ENCODE measurements around the gene DNAJC2.

The DNAJC2 gene

DNA sequence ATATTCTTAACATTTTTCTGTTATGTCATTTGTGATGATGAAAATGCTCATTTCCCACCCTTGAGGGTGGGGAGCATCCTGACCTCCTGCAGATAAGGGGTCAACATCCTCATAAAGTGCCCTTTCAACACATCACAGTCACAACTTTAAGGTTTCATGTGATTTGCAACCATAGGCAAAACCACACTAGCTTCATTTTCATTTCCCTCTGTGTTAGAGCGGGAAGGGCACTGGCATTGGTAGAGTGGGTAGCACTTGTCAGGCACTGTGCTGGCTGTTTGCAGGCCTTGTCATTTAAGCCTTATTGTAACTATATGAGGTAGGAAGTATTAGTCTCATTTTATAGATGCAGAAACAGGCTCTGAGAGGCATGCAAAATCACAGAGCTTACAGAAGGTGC is 42.7 kb upstream of the DNAJC2 start:
- TF ChIP-seq, protein P1, sequence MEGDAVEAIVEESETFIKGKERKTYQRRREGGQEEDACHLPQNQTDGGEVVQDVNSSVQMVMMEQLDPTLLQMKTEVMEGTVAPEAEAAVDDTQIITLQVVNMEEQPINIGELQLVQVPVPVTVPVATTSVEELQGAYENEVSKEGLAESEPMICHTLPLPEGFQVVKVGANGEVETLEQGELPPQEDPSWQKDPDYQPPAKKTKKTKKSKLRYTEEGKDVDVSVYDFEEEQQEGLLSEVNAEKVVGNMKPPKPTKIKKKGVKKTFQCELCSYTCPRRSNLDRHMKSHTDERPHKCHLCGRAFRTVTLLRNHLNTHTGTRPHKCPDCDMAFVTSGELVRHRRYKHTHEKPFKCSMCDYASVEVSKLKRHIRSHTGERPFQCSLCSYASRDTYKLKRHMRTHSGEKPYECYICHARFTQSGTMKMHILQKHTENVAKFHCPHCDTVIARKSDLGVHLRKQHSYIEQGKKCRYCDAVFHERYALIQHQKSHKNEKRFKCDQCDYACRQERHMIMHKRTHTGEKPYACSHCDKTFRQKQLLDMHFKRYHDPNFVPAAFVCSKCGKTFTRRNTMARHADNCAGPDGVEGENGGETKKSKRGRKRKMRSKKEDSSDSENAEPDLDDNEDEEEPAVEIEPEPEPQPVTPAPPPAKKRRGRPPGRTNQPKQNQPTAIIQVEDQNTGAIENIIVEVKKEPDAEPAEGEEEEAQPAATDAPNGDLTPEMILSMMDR (IDR thresholded peaks at IDR 0.05) = no peak
- no peaks in the 10 kb centered on the region for H3K4me1 Mint-ChIP-seq
- no peaks in the 10 kb centered on the region for H3K9me3 Mint-ChIP-seq
- H3K36me3 Mint-ChIP-seq (ENCODE audit: low read depth) = no peaks in the 10 kb centered on the region
- no peak overlapping the region for H3K27ac Mint-ChIP-seq
- H3K4me3 Mint-ChIP-seq = no peak overlapping the region
- peaks cover 32% of the 10 kb centered on the region for H3K27me3 Mint-ChIP-seq (ENCODE audit: low read depth, poor library complexity)
- no peak for DNase-seq

DNA sequence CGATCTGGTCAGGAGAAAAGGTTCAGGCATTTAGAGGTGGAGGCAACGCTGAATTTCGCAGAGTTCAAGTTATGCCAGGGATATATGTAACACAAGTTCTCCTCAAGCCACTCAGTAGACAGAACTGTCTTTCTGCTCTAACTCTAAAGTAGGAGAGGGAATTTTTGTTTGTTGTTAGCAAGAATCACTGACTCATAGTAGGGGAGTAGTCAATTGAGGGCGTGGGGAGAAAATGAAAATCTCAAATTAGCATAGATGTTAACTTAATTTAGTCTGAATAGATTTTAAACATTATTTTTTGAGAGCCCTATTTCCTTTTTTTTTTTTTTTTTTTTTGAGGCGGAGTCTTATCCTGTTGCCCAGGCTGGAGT is 37.5 kb upstream of the DNAJC2 start:
- TF ChIP-seq, protein P1 (IDR thresholded peaks at IDR 0.05) = no peak
- Mint-ChIP-seq H3K4me3 (no peak overlapping the region), H3K4me1 (no peaks in the 10 kb centered on the region)

DNA sequence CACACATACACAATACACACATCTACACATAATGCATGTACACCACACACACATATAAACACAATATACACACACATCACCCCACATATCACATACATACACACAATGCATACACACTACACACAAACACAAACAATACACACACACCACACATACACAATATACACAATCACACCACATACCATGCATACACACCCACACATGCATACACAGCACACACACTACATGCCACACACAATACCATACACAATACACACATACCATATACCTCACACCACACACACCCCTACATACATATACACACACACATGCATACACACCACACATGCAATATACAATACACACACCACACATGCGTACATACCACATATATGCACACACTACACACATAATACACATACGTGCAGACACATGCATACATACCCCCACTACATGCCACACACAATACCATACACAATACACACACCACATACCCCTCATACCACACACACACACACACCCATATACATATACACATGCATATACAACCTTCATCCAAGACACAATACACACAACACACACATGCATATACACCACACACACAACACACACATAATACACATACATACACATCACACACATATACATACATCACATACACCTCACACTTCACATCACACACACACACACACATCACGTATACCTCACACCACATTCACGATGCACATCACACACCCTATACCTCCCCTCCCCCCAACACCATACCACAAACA is 36.9 kb upstream of the DNAJC2 start:
- DNase-seq = no peak
- Mint-ChIP-seq H3K4me3 (no peak overlapping the region), H3K9me3 (no peaks in the 10 kb centered on the region), H3K4me1 (no peaks in the 10 kb centered on the region), H3K36me3 (ENCODE audit: low read depth) (no peaks in the 10 kb centered on the region), H3K27me3 (ENCODE audit: low read depth, poor library complexity) (peaks cover 10% of the 10 kb centered on the region), H3K27ac (no peak overlapping the region)
- TF ChIP-seq, protein P1 (IDR thresholded peaks at IDR 0.05) = no peak

More for the DNA sequence above, 37.5 kb upstream of the DNAJC2 start:
- Mint-ChIP-seq H3K27me3 (ENCODE audit: low read depth, poor library complexity) (peaks cover 10% of the 10 kb centered on the region), H3K27ac (no peak overlapping the region), H3K9me3 (no peaks in the 10 kb centered on the region), H3K36me3 (ENCODE audit: low read depth) (no peaks in the 10 kb centered on the region)
- no peak for DNase-seq

DNA sequence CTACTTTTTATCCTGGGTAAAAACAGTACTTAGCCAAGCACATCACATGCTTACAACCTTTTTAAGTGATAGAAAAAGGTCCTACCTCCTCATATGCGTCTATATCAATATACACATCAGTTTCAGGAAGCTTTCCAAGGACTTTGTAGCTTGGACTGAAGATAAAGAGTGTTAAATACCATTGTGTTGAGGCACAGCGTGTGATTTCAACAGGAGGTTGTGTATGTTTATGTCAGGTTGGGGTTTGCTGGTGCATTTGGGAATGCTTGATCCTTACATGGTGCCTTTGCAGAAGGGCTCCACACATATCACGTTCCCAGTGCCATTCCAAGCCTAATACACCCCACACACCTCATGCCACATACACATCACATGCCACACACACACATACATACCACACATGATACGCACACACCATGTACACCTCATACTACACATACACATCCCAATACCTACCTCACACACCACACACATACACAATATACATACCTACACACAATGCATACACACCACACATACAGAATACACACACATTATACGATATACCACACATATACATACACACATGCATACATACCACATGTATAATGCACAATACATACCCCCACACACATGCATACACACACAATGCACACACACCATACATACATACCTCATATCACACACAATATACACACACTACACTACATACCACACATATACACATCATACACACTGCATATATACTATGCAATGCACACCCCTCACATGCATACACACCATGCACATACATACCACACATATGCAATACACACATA is 36.0 kb upstream of the DNAJC2 start:
- Mint-ChIP-seq H3K4me1 (no peaks in the 10 kb centered on the region), H3K27me3 (ENCODE audit: low read depth, poor library complexity) (peaks cover 10% of the 10 kb centered on the region), H3K27ac (no peak overlapping the region), H3K9me3 (no peaks in the 10 kb centered on the region), H3K4me3 (no peak overlapping the region), H3K36me3 (ENCODE audit: low read depth) (no peaks in the 10 kb centered on the region)
- no peak for DNase-seq
- TF ChIP-seq, protein P1 (IDR thresholded peaks at IDR 0.05) = no peak

DNA sequence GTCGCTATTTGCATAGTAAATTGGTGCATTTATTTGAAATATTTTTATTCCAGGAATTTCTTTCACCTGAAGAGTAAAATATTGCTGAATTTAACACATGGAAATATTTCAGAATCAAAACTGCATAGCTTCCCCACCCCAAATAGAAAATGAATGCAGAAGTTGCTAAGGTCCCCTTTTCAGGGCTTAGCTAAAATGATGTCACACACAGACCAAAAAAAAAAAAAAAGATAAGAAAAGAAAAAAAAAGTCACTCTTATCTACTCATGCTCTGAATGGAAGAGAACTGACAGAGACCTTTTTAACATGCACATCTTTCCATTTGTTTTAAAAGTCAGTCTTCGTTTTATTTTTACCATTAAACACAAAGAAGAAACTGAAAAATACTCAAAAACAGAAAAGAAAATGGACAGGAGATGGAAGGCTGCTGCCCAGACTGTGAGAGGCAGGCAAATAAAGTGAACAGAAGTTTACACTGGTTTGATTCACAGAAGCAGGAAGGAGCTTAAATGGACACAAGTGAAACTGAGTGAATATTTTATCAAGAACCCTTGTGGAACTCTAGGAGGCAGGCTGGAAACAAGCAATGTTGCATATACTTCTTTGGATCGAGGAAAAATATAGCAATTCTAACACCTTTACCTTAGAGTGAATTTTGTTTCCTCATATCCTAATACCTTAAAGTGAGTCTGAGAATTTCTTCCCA is 34.9 kb upstream of the DNAJC2 start:
- Mint-ChIP-seq H3K9me3 (no peaks in the 10 kb centered on the region), H3K4me3 (no peak overlapping the region), H3K4me1 (no peaks in the 10 kb centered on the region), H3K36me3 (ENCODE audit: low read depth) (no peaks in the 10 kb centered on the region), H3K27ac (no peak overlapping the region), H3K27me3 (ENCODE audit: low read depth, poor library complexity) (peaks cover 10% of the 10 kb centered on the region)
- TF ChIP-seq, protein P1 (IDR thresholded peaks at IDR 0.05) = no peak
- no peak for DNase-seq

Measured in nephron progenitor cell (in vitro differentiated cells).